GM19372 (cell line): Measurements from ENCODE around the gene TTC3.

Source experiments
- ATAC-seq: cut with Tn5 transposase; IDR thresholded peaks from one replicate; pipeline ENCODE4 v1.9.1; 2021; ENCODE audit warnings: mild to moderate bottlenecking, low read depth, moderate library complexity; ENCODE audit not compliant: unreplicated experiment

TTC3 gene

GRCh38 chr21:37244501-37245095 is 171.5 kb downstream of the TTC3 start:
- ATAC-seq, result no peak

- no peak for ATAC-seq
These were observed 172.1 kb downstream of the TTC3 start for GRCh38 chr21:37245151-37245550.

GRCh38 chr21:37248298-37248697 is 175.2 kb downstream of the TTC3 start:
- no peak for ATAC-seq

GRCh38 chr21:37249112-37249904 is 176.3 kb downstream of the TTC3 start:
- no peak for ATAC-seq

GRCh38 chr21:37251294-37251634 is 178.2 kb downstream of the TTC3 start:
- no peak for ATAC-seq
